Breast epithelium (tissue), 3 donors: ENCODE measurements around the gene ATP6AP1.

Experiments used
- POLR2A ChIP-seq: fragments of 450-650 bp; IDR thresholded peaks from one replicate; pipeline ENCODE4 v1.6.1; 2016; ENCODE audit warnings: antibody characterized with exemption, mild to moderate bottlenecking, moderate library complexity
- POLR2AphosphoS5 ChIP-seq, 3 donors: sonication (generic); formaldehyde crosslinking; IDR thresholded peaks; one replicate each; pipeline ENCODE4 v1.6.1; 2017; ENCODE audit warnings: antibody characterized with exemption in 3 of 3
- TF ChIP-seq, protein P1 (sequence below), 3 donors: fragments of 450-650 bp; IDR thresholded peaks; one replicate each; pipeline ENCODE4 v1.5.1; 2016 to 2017; ENCODE audit warnings: antibody characterized with exemption in 3 of 3, mild to moderate bottlenecking in 3 of 3, moderate library complexity in 3 of 3

DNA sequence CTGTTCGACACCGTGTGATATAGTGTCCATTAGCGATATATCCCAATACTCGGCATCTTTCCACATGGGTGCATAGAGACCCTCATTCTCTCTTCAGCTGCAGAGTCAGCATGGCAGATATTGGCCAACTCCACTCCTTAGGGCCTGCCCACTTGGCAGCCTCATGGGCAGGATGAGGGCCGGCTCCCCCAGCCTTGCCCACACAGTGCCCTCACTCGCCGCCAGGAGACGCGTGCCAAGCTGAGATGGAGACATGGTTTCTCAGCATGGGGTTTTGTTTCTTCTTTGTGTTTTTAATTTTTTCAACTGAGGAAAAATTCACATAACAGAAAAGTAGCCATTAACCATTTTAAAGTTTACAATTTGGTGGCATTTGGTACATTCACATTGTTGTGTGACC is 24.3 kb downstream of the ATP6AP1 start:
- TF ChIP-seq, protein P1, sequence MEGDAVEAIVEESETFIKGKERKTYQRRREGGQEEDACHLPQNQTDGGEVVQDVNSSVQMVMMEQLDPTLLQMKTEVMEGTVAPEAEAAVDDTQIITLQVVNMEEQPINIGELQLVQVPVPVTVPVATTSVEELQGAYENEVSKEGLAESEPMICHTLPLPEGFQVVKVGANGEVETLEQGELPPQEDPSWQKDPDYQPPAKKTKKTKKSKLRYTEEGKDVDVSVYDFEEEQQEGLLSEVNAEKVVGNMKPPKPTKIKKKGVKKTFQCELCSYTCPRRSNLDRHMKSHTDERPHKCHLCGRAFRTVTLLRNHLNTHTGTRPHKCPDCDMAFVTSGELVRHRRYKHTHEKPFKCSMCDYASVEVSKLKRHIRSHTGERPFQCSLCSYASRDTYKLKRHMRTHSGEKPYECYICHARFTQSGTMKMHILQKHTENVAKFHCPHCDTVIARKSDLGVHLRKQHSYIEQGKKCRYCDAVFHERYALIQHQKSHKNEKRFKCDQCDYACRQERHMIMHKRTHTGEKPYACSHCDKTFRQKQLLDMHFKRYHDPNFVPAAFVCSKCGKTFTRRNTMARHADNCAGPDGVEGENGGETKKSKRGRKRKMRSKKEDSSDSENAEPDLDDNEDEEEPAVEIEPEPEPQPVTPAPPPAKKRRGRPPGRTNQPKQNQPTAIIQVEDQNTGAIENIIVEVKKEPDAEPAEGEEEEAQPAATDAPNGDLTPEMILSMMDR (IDR thresholded peaks at IDR 0.05): no peak
- TF ChIP-seq POLR2A: no peak
- TF ChIP-seq POLR2AphosphoS5 (IDR thresholded peaks at IDR 0.05): no peak
